Stimulated activated memory B cell treated with anti-CD40 and anti-IgM and Interleukin-4, amounts not matched to agents 10 μg/mL and 1 μg/mL and 100 μg/mL, for 72 hours (primary cell): ENCODE measurements around the gene TBC1D3I.
A peak's percentile ranks its signal among the peaks of the same experiment; 100 is the strongest.
"Not testable (repeated sequence)": the region's sequence is repeated elsewhere in the genome, so short reads cannot be mapped to it uniquely, and the experiment has no call there.

ENCODE experiments used
- ATAC-seq: fragments of 150-1000 bp; cut with Tn5 transposase; 2 replicates; pipeline ENCODE4 v1.10.0; 2021
- H3K27ac Mint-ChIP-seq: one replicate; pipeline ENCODE4 v1.8.0; 2022; ENCODE audit warnings: mild to moderate bottlenecking, mixed read lengths
- H3K27me3 Mint-ChIP-seq: one replicate; pipeline ENCODE4 v1.8.0; 2022; ENCODE audit warnings: mixed read lengths
- H3K36me3 Mint-ChIP-seq: one replicate; pipeline ENCODE4 v1.8.0; 2022; ENCODE audit warnings: mixed read lengths
- H3K4me1 Mint-ChIP-seq: one replicate; pipeline ENCODE4 v1.8.0; 2022; ENCODE audit warnings: mixed read lengths
- H3K4me3 Mint-ChIP-seq: one replicate; pipeline ENCODE4 v1.8.0; 2022; ENCODE audit warnings: mild to moderate bottlenecking, moderate library complexity, mixed read lengths
- H3K9me3 Mint-ChIP-seq: one replicate; pipeline ENCODE4 v1.8.0; 2022; ENCODE audit warnings: mixed read lengths

The TBC1D3I gene

DNA sequence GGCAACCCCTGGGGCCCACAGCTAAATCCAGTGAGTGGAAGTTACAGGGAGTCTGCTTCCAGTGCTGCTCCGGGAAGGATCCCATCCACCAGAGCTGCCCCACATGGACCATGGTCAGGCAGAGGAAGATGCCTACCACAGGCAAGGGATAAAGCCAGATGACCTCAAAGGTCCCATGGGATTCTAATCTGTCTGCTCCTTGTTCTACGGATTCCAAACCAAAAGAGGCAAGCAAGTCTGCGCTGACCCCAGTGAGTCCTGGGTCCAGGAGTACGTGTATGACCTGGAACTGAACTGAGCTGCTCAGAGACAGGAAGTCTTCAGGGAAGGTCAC, 52.1 kb downstream of the TBC1D3I start:
- peaks cover 55% of the 10 kb centered on the region for H3K27me3 Mint-ChIP-seq
- H3K4me3 Mint-ChIP-seq: no peak overlapping the region
- no peaks in the 10 kb centered on the region for H3K36me3 Mint-ChIP-seq
- H3K27ac Mint-ChIP-seq: peak overlapping the region; percentile 25
- H3K9me3 Mint-ChIP-seq: no peaks in the 10 kb centered on the region
- ATAC-seq: no peak
- peaks cover 34% of the 10 kb centered on the region for H3K4me1 Mint-ChIP-seq

DNA sequence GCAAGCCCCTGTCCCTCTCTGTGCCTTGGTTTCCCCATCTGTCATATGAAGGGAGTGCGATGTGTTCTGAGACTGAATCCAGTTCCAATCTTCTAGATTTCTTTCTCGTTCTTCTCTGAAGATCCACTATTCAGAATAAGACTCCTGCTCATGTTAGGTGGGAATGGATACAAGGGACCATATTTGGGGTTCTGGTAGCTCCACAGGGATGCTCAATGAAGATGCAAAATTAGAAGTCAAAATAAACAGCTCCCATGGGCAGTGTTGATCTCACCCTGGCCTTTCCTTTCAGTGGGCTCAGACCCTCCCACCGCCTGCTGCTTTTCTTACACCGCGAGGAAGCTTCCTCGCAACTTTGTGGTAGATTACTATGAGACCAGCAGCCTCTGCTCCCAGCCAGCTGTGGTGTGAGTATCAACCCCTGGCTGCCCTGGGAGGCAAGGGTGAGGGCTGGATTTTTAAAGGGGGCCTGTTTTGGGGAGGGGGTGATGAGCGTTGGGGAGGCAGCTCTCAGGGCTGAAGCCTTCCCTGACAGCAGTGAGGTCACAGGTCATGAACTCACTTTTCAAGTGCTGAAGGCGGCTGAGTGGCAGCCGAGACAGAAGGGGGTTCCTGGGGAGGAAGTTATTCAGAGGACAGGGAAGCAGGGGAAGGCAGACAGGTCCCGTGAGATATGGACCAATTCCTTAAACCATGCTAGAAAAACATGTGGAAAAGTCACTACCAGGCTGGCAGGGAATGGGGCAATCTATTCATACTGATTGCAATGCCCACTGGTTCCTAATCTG, 52.7 kb downstream of the TBC1D3I start:
- Mint-ChIP-seq H3K4me1 (peaks cover 40% of the 10 kb centered on the region), H3K27ac (peak overlapping the region; percentile 25), H3K27me3 (peaks cover 57% of the 10 kb centered on the region), H3K4me3 (peak overlapping the region; percentile 21)
- H3K36me3 Mint-ChIP-seq, H3K9me3 Mint-ChIP-seq, ATAC-seq: not testable (repeated sequence)

DNA sequence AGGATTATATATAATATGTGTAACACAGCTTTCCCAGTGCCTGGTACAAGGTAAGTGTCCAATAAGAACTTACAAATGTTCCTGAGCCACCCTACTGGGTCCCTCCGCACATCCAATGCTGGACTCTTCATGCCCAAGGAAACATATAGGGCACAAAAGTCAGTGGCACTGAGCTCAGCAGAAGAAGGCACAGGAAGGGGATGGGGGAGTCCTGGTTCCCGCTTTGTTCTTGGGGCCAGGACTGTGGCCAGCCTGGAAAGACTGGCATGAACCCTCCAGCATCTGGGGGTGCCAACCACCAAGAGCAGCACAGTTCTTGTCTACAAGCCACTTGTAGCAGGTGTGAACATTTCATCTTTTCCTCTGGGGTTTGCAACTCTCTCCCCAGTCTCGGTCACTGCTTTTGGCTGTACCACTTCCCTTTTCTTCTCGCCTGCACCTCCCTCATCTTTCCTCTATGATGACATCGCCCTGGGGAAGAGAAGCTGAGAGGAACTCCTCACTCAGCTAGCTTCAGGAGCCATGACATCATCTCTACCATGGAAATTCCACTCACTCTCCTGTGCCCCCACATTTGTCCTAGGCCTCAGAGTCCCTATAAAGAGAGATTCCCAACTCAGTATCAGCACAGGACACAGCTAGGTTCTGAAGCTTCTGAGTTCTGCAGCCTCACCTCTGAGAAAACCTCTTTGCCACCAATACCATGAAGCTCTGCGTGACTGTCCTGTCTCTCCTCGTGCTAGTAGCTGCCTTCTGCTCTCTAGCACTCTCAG, 53.7 kb downstream of the TBC1D3I start, which contains the start of gene CCL4L2:
Gene CCL4L2, plus strand, starts transcription at position 625 of the 773 bp plus-strand sequence.
- Mint-ChIP-seq H3K4me1 (peaks cover 50% of the 10 kb centered on the region), H3K27me3 (peaks cover 57% of the 10 kb centered on the region), H3K4me3 (peak within 1 kb of the TSS; percentile 21), H3K27ac (peak within 1 kb of the TSS; percentile 42)
- not testable (repeated sequence) for H3K36me3 Mint-ChIP-seq, H3K9me3 Mint-ChIP-seq
- peak; percentile 97 for ATAC-seq

DNA sequence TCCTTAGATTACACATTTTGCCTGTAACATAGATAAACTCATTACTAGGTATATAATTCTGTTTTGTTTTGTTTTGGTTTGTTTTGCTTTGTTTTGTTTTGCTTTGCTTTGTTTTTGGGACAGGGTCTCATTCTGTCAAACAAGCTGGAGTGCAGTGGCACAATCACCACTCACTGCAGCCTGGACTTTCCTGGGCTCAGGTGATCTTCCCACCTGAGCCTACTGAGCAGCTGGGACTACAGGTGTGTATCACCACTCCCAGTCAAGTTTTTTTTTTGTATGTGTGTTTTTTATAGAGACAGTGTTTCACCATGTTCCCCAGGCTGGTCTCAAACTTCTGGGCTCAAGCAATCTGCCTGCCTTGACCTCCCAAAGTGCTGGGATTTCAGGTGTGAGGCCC, 54.8 kb downstream of the TBC1D3I start:
- H3K4me1 Mint-ChIP-seq: peaks cover 54% of the 10 kb centered on the region
- no peak overlapping the region for H3K4me3 Mint-ChIP-seq
- H3K9me3 Mint-ChIP-seq: no peaks in the 10 kb centered on the region
- no peaks in the 10 kb centered on the region for H3K36me3 Mint-ChIP-seq
- H3K27me3 Mint-ChIP-seq: peaks cover 53% of the 10 kb centered on the region
- H3K27ac Mint-ChIP-seq: no peak overlapping the region
- ATAC-seq: no peak

DNA sequence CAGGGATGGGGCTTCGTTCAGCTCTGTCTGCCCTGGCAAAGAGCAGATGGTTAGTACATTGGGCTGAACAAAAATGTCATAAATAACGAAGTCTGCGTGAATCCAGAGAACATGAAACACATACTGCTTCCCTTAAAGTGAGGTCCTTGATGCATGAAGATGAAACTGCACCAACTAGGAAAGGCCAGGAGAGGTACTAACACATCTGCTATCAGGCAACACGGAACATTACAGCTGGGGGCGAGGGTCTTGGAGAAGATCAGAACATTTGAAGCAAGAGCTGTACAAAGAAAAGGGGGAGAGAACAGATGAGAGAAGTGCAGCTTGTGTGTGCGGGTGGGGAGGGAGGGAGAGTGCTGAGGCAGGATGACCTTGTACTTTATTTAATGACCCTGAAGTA, 57.0 kb downstream of the TBC1D3I start:
- not testable (repeated sequence) for H3K27ac Mint-ChIP-seq, H3K4me3 Mint-ChIP-seq, H3K9me3 Mint-ChIP-seq, ATAC-seq, H3K36me3 Mint-ChIP-seq
- Mint-ChIP-seq H3K27me3 (peaks cover 48% of the 10 kb centered on the region), H3K4me1 (peaks cover 64% of the 10 kb centered on the region)

DNA sequence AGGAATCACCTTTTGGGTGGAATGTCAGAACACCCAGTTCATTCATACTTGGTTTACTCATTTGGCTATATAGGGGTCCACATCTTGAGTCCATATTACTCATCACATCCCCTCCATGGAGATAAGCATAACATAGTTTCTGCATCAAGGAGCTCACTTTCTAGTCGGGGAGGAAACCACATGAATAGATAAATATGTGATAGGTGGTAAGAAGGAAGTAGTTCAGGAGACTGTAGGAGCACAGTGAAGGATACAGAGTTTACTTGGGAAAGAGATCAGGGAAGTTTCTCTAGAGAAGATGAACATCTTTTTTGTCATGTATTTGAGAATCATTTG, 57.9 kb downstream of the TBC1D3I start:
- peaks cover 64% of the 10 kb centered on the region for H3K4me1 Mint-ChIP-seq
- not testable (repeated sequence) for H3K27ac Mint-ChIP-seq, H3K9me3 Mint-ChIP-seq, H3K4me3 Mint-ChIP-seq, ATAC-seq, H3K36me3 Mint-ChIP-seq
- H3K27me3 Mint-ChIP-seq: peaks cover 48% of the 10 kb centered on the region

DNA sequence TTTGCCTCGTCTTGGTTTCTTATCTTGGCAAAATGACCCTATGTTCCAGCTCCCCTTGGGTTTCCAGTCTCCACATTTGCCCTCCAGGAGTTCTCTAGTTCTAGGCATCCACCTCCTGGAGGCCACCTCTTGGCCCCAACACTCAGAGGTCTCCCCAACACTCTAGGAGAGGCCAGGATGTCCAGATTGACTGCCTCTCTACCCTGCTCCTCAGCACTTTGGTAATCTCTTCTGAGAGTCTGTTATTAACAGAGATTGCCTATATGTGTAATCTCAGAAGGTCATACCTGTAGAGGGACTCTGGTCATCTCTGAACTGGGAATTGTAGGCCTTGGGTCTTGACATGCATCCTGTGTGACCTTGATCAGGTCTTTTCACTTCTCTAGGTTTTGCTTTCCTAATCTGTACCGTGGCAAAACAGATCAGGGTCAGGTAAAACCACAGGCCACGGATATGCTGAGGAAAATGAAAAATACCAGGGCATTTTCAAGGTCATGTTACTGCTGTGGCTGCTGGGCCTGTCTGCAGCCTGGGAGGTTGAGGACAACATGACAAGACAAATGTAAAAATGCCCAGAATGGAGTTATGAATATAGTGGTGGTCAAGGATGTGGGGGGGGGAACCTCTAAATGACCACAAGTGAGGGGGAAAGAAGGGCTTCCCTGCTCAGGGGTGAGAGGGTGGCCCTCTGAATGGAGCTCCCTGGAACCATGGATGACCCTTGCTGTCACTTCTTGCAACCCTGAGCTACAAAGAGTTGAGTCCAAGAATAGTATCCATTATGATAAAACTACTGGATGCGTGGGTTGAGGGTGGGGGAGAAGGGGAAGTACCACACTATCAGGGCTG, 58.5 kb downstream of the TBC1D3I start:
- H3K4me1 Mint-ChIP-seq: peaks cover 60% of the 10 kb centered on the region
- H3K27ac Mint-ChIP-seq: no peak overlapping the region
- H3K27me3 Mint-ChIP-seq: peaks cover 53% of the 10 kb centered on the region
- H3K4me3 Mint-ChIP-seq: no peak overlapping the region
- ATAC-seq: no peak
- H3K36me3 Mint-ChIP-seq: no peaks in the 10 kb centered on the region
- H3K9me3 Mint-ChIP-seq: no peaks in the 10 kb centered on the region

DNA sequence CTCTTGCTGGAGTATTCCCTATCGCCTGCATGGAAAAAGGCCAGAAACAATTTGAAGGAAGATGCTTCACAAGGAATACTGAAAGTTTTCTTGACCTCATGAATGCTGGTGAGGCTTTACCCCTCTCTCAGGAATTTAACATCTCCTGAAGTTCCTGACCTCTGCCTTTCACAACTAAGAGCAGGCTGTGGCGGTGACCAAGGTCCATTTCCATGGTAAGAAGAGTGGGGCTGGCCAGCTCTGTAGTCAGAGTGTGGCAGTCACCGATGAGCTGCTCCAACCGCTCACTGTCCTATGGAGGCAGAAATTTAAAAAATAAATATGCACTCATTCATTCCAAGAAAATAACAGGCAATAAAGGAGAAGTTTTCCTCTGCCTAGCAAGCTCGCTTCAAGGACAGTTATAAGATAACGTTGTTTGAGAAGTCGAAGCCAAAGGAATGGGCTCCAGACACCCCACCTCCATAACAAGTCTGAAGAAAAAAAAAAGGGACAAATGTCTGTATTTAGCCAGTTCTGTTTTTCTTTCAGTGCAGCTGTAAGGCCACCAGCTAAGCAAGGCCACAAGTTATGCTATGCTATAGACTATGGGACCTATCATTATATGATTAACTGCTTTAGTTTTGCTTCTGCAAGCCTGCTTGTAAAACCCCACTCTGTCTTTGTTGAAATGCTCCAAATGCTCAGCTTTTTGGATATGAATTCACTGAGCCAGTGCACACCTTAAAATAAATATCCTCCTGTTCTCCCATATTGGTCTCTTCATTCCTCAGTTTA, 59.5 kb downstream of the TBC1D3I start:
- Mint-ChIP-seq H3K27me3 (peaks cover 63% of the 10 kb centered on the region), H3K9me3 (no peaks in the 10 kb centered on the region), H3K36me3 (no peaks in the 10 kb centered on the region), H3K4me1 (peaks cover 55% of the 10 kb centered on the region), H3K27ac (no peak overlapping the region), H3K4me3 (no peak overlapping the region)
- ATAC-seq: no peak
